PC-9 (cell line): ENCODE data around the gene CDKN1B. TPM values are rescaled to one million over a fixed set of nuclear protein-coding genes. Genes with fewer than 3 reads are reported as not detected.

ENCODE experiments used
- BruUV-seq: library from RNA; stranded (reverse); fragments of 400-500 nt; replicated peaks from 2 replicates; lab custom pipeline; 2021; lab: Mats Ljungman, UMichigan
- CTCF ChIA-PET: fragments of 300-600 bp; sonication (Branson Sonifier 250); formaldehyde crosslinking; loops from one replicate; lab custom pipeline; 2022; ENCODE audit warnings: antibody characterized with exemption; lab: Charles Lee
- POLR2A ChIA-PET: fragments of 300-600 bp; sonication (Branson Sonifier 250); formaldehyde crosslinking; loops from one replicate; lab custom pipeline; 2022; ENCODE audit warnings: antibody characterized with exemption; ENCODE audit not compliant: unreplicated experiment; lab: Charles Lee
- DNase-seq, 2 experiments: peaks; one replicate each; pipeline versions ENCODE4 v3.0.0 to v3.0.0-alpha.2; 2015 to 2022; ENCODE audit warnings: mixed read lengths in 1 of 2
- H2AFZ ChIP-seq: fragments of 200-600 bp; sonication (generic); 2 replicates; pipeline ENCODE4 v1.8.1; 2017; ENCODE audit warnings: antibody characterized with exemption
- H3F3A ChIP-seq: fragments of 200-600 bp; sonication (generic); 2 replicates; pipeline ENCODE4 v1.8.1; 2017; ENCODE audit warnings: antibody characterized with exemption, mild to moderate bottlenecking, low read depth; ENCODE audit not compliant: insufficient read depth
- H3K27ac ChIP-seq: fragments of 200-600 bp; sonication (generic); 2 replicates; pipeline ENCODE4 v1.6.1; 2016; ENCODE audit warnings: mixed run types
- H3K27me3 ChIP-seq: fragments of 200-600 bp; sonication (generic); 2 replicates; pipeline ENCODE4 v1.6.1; 2016; ENCODE audit warnings: low read depth, mixed run types; ENCODE audit not compliant: insufficient read depth
- H3K36me3 ChIP-seq: fragments of 200-600 bp; sonication (generic); 2 replicates; pipeline ENCODE4 v1.6.1; 2016; ENCODE audit warnings: low read depth, mixed run types
- H3K4me1 ChIP-seq: fragments of 200-600 bp; sonication (generic); replicated peaks from 2 replicates; pipeline ENCODE4 v1.6.1; 2016; ENCODE audit warnings: mixed run types; ENCODE audit not compliant: insufficient read depth
- H3K4me2 ChIP-seq: fragments of 200-600 bp; sonication (generic); 2 replicates; pipeline ENCODE4 v1.6.1; 2017; ENCODE audit warnings: mixed run types
- H3K4me3 ChIP-seq: fragments of 200-600 bp; sonication (generic); 2 replicates; pipeline ENCODE4 v1.6.1; 2016; ENCODE audit warnings: mixed run types
- H3K79me2 ChIP-seq: fragments of 200-600 bp; sonication (generic); 2 replicates; pipeline ENCODE4 v1.6.1; 2017; ENCODE audit warnings: low read depth, mixed run types
- H3K9me2 ChIP-seq: fragments of 200-600 bp; sonication (generic); 2 replicates; pipeline ENCODE4 v1.8.1; 2017; ENCODE audit warnings: mild to moderate bottlenecking; ENCODE audit not compliant: insufficient read depth
- H3K9me3 ChIP-seq: fragments of 200-600 bp; sonication (generic); 2 replicates; pipeline ENCODE4 v1.8.1; 2016; ENCODE audit warnings: low read depth; ENCODE audit not compliant: insufficient read depth
- H4K20me1 ChIP-seq: fragments of 200-600 bp; sonication (generic); 2 replicates; pipeline ENCODE4 v1.8.1; 2017; ENCODE audit not compliant: insufficient read depth
- EZH2 ChIP-seq: fragments of 200-600 bp; sonication (generic); IDR thresholded peaks from 2 replicates; pipeline ENCODE4 v1.8.0; 2017; ENCODE audit warnings: antibody characterized with exemption, low read depth
- intact Hi-C: fragments of 100-400 bp; cut with micrococcal nuclease; formaldehyde crosslinking; loops from one replicate; pipeline ENCODE4 v1.10.0; 2022; ENCODE audit not compliant: unreplicated experiment
- total RNA-seq: library from RNA; stranded (reverse); gene quantifications from 2 replicates; pipeline ENCODE4 v1.2.3, GENCODE V29; 2021
- TF ChIP-seq, protein P1 (sequence below): fragments of 200-600 bp; sonication (generic); conservative IDR thresholded peaks from 2 replicates; pipeline ENCODE4 v1.6.1; 2017; ENCODE audit warnings: mixed run types, antibody characterized with exemption, mild to moderate bottlenecking, moderate library complexity

Gene CDKN1B
- total RNA-seq, 1 experiment from 2014 or later = 67.5 TPM

DNA sequence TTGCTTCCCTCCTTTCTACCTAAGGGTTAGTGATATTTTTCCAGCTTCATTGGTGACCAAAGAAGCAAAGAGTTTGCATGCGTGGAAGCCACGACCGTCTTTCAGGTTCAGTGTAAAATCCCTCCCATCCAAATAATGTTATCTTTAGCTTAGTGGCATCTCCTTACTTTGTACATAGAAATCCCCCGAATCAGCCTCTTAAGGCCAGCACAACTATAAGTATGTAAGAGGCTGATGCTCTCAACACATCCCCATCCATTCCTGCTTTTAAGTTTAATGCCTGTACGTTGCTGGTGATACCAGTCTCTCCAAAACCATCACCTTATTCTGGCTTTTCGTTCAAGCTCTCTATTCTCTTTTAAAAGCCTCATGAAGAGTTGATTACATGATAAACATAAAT lies 14.6 kb downstream of the CDKN1B start:
- H3K9me2 ChIP-seq = no peaks in the 10 kb centered on the region
- peaks cover 2% of the 10 kb centered on the region; the same call in 1 of the 2 replicates for H3K4me1 ChIP-seq
- H3K9me3 ChIP-seq = no peaks in the 10 kb centered on the region
- no peaks in the 10 kb centered on the region for H3K27me3 ChIP-seq
- H2AFZ ChIP-seq = no peak overlapping the region
- no TSS peak for BruUV-seq
- H3K4me2 ChIP-seq = no peak overlapping the region
- intact Hi-C loops = no loop called here
- H4K20me1 ChIP-seq = no peaks in the 10 kb centered on the region
- no peak for DNase-seq
- no peaks in the 10 kb centered on the region; the same call in 1 of the 2 replicates for H3K36me3 ChIP-seq
- TF ChIP-seq EZH2 = no peak
- TF ChIP-seq, protein P1, sequence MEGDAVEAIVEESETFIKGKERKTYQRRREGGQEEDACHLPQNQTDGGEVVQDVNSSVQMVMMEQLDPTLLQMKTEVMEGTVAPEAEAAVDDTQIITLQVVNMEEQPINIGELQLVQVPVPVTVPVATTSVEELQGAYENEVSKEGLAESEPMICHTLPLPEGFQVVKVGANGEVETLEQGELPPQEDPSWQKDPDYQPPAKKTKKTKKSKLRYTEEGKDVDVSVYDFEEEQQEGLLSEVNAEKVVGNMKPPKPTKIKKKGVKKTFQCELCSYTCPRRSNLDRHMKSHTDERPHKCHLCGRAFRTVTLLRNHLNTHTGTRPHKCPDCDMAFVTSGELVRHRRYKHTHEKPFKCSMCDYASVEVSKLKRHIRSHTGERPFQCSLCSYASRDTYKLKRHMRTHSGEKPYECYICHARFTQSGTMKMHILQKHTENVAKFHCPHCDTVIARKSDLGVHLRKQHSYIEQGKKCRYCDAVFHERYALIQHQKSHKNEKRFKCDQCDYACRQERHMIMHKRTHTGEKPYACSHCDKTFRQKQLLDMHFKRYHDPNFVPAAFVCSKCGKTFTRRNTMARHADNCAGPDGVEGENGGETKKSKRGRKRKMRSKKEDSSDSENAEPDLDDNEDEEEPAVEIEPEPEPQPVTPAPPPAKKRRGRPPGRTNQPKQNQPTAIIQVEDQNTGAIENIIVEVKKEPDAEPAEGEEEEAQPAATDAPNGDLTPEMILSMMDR = no peak
- H3K27ac ChIP-seq = no peak overlapping the region
- peaks cover 39% of the 10 kb centered on the region for H3K79me2 ChIP-seq
- H3K4me3 ChIP-seq = no peak overlapping the region
- H3F3A ChIP-seq = peaks cover 11% of the 10 kb centered on the region
- POLR2A ChIA-PET = interaction anchor here (0.6 kb wide), 1 partner anchor 97 kb away, joined by 4 read pairs; no protein-coding TSS in a partner anchor
- CTCF ChIA-PET = interaction anchor here (0.8 kb wide), 1 partner anchor 14 kb away, joined by 3 read pairs; no protein-coding TSS in a partner anchor

DNA sequence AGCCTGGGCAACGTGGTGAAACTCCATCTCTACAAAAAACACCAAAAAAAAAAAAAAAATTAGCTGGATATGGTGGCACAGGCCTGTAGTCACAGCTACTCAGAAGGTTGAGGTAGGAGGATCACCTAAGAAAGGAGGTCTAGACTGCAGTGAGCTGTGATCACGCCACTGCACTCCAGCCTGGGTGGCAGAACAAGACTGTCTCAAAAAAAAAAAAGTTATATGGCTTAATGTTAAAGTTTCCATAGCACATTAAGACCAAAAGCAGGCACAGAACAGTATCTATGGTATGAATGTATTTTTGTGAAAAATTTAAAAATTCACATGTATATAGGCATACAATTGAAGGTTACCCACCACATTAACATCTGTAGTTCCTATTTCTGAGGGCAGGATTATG lies 15.9 kb downstream of the CDKN1B start:
- BruUV-seq = no TSS peak
- Histone ChIP-seq H3K27me3 (no peaks in the 10 kb centered on the region), H3K36me3 (no peaks in the 10 kb centered on the region; the same call in 1 of the 2 replicates), H3K4me3 (no peak overlapping the region), H3K9me3 (no peaks in the 10 kb centered on the region), H3F3A (peaks cover 12% of the 10 kb centered on the region), H3K9me2 (no peaks in the 10 kb centered on the region), H4K20me1 (no peaks in the 10 kb centered on the region), H2AFZ (no peak overlapping the region), H3K27ac (no peak overlapping the region), H3K4me1 (0 out of 2 replicates have a peak, but pooled peaks cover 4% of the 10 kb centered on the region), H3K4me2 (no peak overlapping the region), H3K79me2 (peaks cover 25% of the 10 kb centered on the region)
- intact Hi-C loops = no loop called here
- no peak for DNase-seq
- TF ChIP-seq EZH2 = no peak
- TF ChIP-seq, protein P1 = no peak
- ChIA-PET POLR2A (interaction anchor here (0.7 kb wide), 1 partner anchor 47 kb away, joined by 10 read pairs; no protein-coding TSS in a partner anchor), CTCF (no interaction called here)

DNA sequence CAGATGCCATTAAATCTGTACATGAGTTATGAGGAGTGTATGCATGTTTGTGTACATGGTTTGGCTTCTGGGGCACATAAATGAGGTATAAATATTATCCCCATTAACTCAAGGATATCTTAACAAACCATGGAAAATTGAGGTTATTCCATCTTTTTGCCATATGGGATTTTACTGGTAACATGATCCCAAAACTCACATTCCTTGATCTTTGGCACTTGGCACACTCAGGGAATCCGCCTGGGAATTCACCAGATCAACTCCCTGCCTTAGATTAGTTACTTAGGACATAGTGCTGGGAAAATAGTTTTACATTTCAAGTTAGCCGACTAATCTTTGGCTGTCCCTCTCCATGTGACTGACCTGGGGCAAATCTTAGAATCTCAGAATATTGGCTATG lies 16.9 kb downstream of the CDKN1B start:
- no peak overlapping the region for H3K4me3 ChIP-seq
- intact Hi-C loops = no loop called here
- peaks cover 16% of the 10 kb centered on the region for H3K79me2 ChIP-seq
- no TSS peak for BruUV-seq
- no peaks in the 10 kb centered on the region for H3K9me2 ChIP-seq
- H3K36me3 ChIP-seq = no peaks in the 10 kb centered on the region; the same call in 1 of the 2 replicates
- H2AFZ ChIP-seq = no peak overlapping the region
- H3K4me2 ChIP-seq = no peak overlapping the region
- H3K27me3 ChIP-seq = no peaks in the 10 kb centered on the region
- H3K27ac ChIP-seq = no peak overlapping the region
- TF ChIP-seq EZH2 = no peak
- TF ChIP-seq, protein P1 = no peak
- no peak for DNase-seq
- H3K4me1 ChIP-seq = 0 out of 2 replicates have a peak, but pooled peaks cover 4% of the 10 kb centered on the region
- no peaks in the 10 kb centered on the region for H4K20me1 ChIP-seq
- peaks cover 12% of the 10 kb centered on the region for H3F3A ChIP-seq
- ChIA-PET CTCF (no interaction called here), POLR2A (no interaction called here)
- H3K9me3 ChIP-seq = no peaks in the 10 kb centered on the region
